B cell (primary cell): ENCODE measurements around the gene ITGA6. TPM values are rescaled to one million over a fixed set of nuclear protein-coding genes. Genes with fewer than 3 reads are reported as not detected.
A peak's percentile ranks its signal among the peaks of the same experiment; 100 is the strongest.

Source experiments
- ATAC-seq: fragments of 200-7000 bp; cut with Tn5 transposase; one replicate; pipeline ENCODE4 v1.10.0; 2021; ENCODE audit warnings: low read depth, mild to moderate bottlenecking, moderate number of reproducible peaks, moderate library complexity
- CTCF ChIA-PET: fragments of 350-600 bp; sonication (Branson Sonifier 250); formaldehyde crosslinking; loops from one replicate; lab custom pipeline; 2021; ENCODE audit warnings: antibody characterized with exemption, inconsistent platforms; lab: Charles Lee
- POLR2A ChIA-PET: fragments of 350-600 bp; sonication (Branson Sonifier 250); formaldehyde crosslinking; loops from one replicate; lab custom pipeline; 2021; ENCODE audit warnings: antibody characterized with exemption; lab: Charles Lee
- DNase-seq: peaks from one replicate; pipeline ENCODE4 v3.0.0; 2013
- H2AFZ ChIP-seq: 2 replicates; pipeline ENCODE4 v1.6.1; 2012; ENCODE audit warnings: mild to moderate bottlenecking, low read depth, low read length; ENCODE audit not compliant: insufficient read depth, poor library complexity, severe bottlenecking
- H3K27ac ChIP-seq, 2 donors: 1 replicate in 1 of 2; 2 replicates in 1 of 2; pipeline ENCODE4 v1.5.1; 2012 to 2013; ENCODE audit warnings: low read length in 2 of 2, mild to moderate bottlenecking in 2 of 2, moderate library complexity in 1 of 2
- H3K27me3 ChIP-seq, 4 experiments: fragments of 200-600 bp in 1 of 4; sonication (generic) in 1 of 4; replicated peaks in 1 of 4; 1 replicate in 2 of 4; 2 replicates in 2 of 4; pipeline versions ENCODE4 v1.6.1 to v1.7.0; 2013 to 2016; ENCODE audit warnings: low read length in 3 of 4, mild to moderate bottlenecking in 2 of 4, mixed read lengths in 1 of 4, moderate library complexity in 1 of 4; ENCODE audit not compliant: insufficient read depth in 4 of 4, control insufficient read depth in 3 of 4; ENCODE audit errors: control extremely low read depth in 1 of 4
- H3K36me3 ChIP-seq, 2 experiments: replicated peaks in 1 of 2; 1 replicate in 1 of 2; 2 replicates in 1 of 2; pipeline versions ENCODE4 v1.6.1 to v1.7.1; 2013; ENCODE audit warnings: low read length in 1 of 2; ENCODE audit not compliant: insufficient read depth in 2 of 2, control insufficient read depth in 1 of 2; ENCODE audit errors: control extremely low read depth in 1 of 2, extremely low read depth in 1 of 2
- H3K4me1 ChIP-seq, 2 donors: fragments of 200-600 bp in 1 of 2; sonication (generic) in 1 of 2; 1 replicate in 1 of 2; 2 replicates in 1 of 2; pipeline versions ENCODE4 v1.5.1 to v1.6.1; 2013 to 2017; ENCODE audit warnings: low read length in 2 of 2; ENCODE audit not compliant: control insufficient read depth in 2 of 2, insufficient read depth in 2 of 2
- H3K4me2 ChIP-seq: replicated peaks from 2 replicates; pipeline ENCODE3; 2012; ENCODE audit warnings: mild to moderate bottlenecking, low read depth, low read length; ENCODE audit not compliant: poor library complexity, severe bottlenecking
- H3K4me3 ChIP-seq, 5 experiments: fragments of 200-600 bp in 1 of 5; sonication (generic) in 1 of 5; 1 replicate in 3 of 5; 2 replicates in 2 of 5; pipeline versions ENCODE4 v1.5.1 to v1.7.0; 2011 to 2016; ENCODE audit warnings: low read length in 4 of 5, mild to moderate bottlenecking in 4 of 5, low read depth in 2 of 5, control low read depth in 1 of 5, moderate library complexity in 1 of 5; ENCODE audit not compliant: insufficient read depth in 1 of 5; ENCODE audit errors: control extremely low read depth in 1 of 5, extremely low read depth in 1 of 5
- H3K79me2 ChIP-seq: fragments of 200-600 bp; sonication (generic); one replicate; pipeline ENCODE4 v1.6.0; 2016; ENCODE audit warnings: low read length; ENCODE audit not compliant: control insufficient read depth, insufficient read depth
- H3K9ac ChIP-seq: fragments of 200-600 bp; sonication (generic); 2 replicates; pipeline ENCODE4 v1.6.1; 2017; ENCODE audit warnings: mild to moderate bottlenecking, low read length, moderate library complexity
- H3K9me3 ChIP-seq, 3 donors: one replicate each; pipeline versions ENCODE4 v1.6.1 to v1.7.1; 2013; ENCODE audit warnings: low read length in 2 of 3; ENCODE audit not compliant: control insufficient read depth in 2 of 3, insufficient read depth in 1 of 3; ENCODE audit errors: control extremely low read depth in 1 of 3
- H4K20me1 ChIP-seq: 2 replicates; pipeline ENCODE4 v1.6.0; 2012; ENCODE audit warnings: mild to moderate bottlenecking, low read length; ENCODE audit not compliant: insufficient read depth, control insufficient read depth, poor library complexity, severe bottlenecking
- H3K27ac Mint-ChIP-seq: one replicate; pipeline ENCODE4 v1.8.0; 2021; ENCODE audit warnings: mixed read lengths
- H3K27me3 Mint-ChIP-seq: one replicate; pipeline ENCODE4 v1.8.0; 2021; ENCODE audit warnings: mixed read lengths
- H3K4me1 Mint-ChIP-seq: one replicate; pipeline ENCODE4 v1.8.0; 2021; ENCODE audit warnings: mixed read lengths
- H3K4me3 Mint-ChIP-seq: one replicate; pipeline ENCODE4 v1.8.0; 2021; ENCODE audit warnings: mixed read lengths
- H3K9me3 Mint-ChIP-seq: one replicate; pipeline ENCODE4 v1.8.0; 2022; ENCODE audit warnings: mixed read lengths; ENCODE audit not compliant: insufficient read depth
- EZH2 ChIP-seq: IDR thresholded peaks from 2 replicates; pipeline ENCODE4 v1.6.1; 2012; ENCODE audit warnings: borderline replicate concordance, low read depth, mild to moderate bottlenecking, moderate library complexity, low read length; ENCODE audit not compliant: insufficient read depth, poor library complexity, severe bottlenecking
- WGBS: methylation state at CpG from one replicate; pipeline ENCODE4 v1.1.5; 2013; ENCODE audit warnings: missing lambda C conversion rate; ENCODE audit not compliant: insufficient coverage; 5-methylcytosine and 5-hydroxymethylcytosine counted together
- intact Hi-C: fragments of 100-400 bp; cut with micrococcal nuclease; formaldehyde crosslinking; loops from one replicate; pipeline ENCODE4 v1.10.0; 2022
- polyA plus RNA-seq: library from polyadenylated mRNA; depleted of rRNA; stranded (reverse); fragments of >200 nt; gene quantifications from 2 replicates; pipeline ENCODE4 v1.2.3, GENCODE V29; 2012
- total RNA-seq, 2 donors: library from RNA; stranded (reverse); fragments of 120-200 nt in 1 of 2; gene quantifications; 1 replicate in 1 of 2; 2 replicates in 1 of 2; pipeline versions ENCODE4 v1.2.3 to v1.2.4, GENCODE V29; 2013 to 2022
- TF ChIP-seq, protein P1 (sequence below): fragments of 200-600 bp; IDR thresholded peaks from one replicate; pipeline ENCODE4 v1.8.0; 2022; ENCODE audit warnings: antibody characterized with exemption, mild to moderate bottlenecking

Gene ITGA6
- total and polyA plus RNA-seq, 2 donors (not counting 1 experiment from before 2014, with no cell fraction given) = 0.17 to 0.98 TPM

DNA sequence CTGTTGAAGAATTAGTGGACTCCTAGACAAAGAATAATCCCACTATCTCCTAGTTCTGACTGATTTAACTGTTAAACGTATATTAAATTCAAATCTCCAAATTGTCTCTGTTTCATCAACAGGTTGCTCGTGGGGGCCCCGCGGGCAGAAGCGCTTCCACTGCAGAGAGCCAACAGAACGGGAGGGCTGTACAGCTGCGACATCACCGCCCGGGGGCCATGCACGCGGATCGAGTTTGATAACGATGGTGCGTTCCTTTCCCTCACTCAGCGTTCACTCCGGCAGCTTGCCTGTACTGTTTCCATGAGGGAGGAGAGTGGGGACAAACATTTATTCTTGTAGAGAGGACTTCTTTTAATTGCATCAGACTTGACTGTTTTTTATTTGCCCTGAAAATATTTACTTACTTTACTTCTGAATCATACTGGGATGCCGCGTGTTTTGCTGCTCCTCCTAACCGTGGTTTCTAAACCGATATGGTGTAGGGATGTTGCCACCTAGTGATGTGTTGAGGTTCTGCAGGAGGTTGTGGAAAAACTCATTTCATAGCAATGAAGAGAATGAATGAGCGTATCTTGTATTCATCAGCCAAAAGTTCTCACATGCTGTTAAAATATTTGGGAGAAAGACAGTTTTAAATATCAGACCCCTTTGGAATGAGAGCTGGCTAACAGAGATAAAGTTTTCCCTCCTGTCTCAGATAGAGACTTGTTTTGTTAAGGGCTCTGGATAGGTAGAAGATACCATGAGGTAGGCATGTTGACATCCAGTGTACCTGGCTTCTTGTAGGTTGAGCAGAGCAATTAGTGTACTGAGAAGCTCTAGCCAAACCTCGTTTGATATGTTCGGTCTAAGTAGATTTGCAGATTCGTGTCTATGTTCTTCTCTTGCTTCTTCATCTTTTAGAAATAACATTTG lies 38.3 kb downstream of the ITGA6 start:
- H3K9me3 Mint-ChIP-seq = no peaks in the 10 kb centered on the region
- no peak overlapping the region for H3K27ac ChIP-seq
- H3K9ac ChIP-seq = no peak overlapping the region
- no peaks in the 10 kb centered on the region for H3K27me3 ChIP-seq
- H3K4me2 ChIP-seq = no peak overlapping the region
- no peaks in the 10 kb centered on the region for H3K9me3 ChIP-seq
- intact Hi-C loops = loop anchor here (1.0 to 10.0 kb wide), 5 partner anchors 653 to 1491 kb away; no protein-coding TSS in a partner anchor
- no peaks in the 10 kb centered on the region for H4K20me1 ChIP-seq
- H3K36me3 ChIP-seq = no peaks in the 10 kb centered on the region
- peaks cover 49% of the 10 kb centered on the region for H3K4me1 Mint-ChIP-seq
- DNase-seq (peak; percentile 75), ATAC-seq (peak; percentile 71)
- H2AFZ ChIP-seq = no peak overlapping the region
- ChIA-PET POLR2A (no interaction called here), CTCF (interaction anchor here (0.7 to 4.4 kb wide), 13 partner anchors 10 to 892 kb away, joined by 3 to 31 read pairs (median 5); no protein-coding TSS in a partner anchor)
- H3K27me3 Mint-ChIP-seq = peaks cover 8% of the 10 kb centered on the region
- 77% methylated on average over 21 of the region's 24 CpGs for WGBS
- no peak overlapping the region for H3K27ac Mint-ChIP-seq
- H3K4me3 ChIP-seq = no peak overlapping the region
- no peaks in the 10 kb centered on the region for H3K79me2 ChIP-seq
- no peak overlapping the region for H3K4me3 Mint-ChIP-seq
- TF ChIP-seq, protein P1, sequence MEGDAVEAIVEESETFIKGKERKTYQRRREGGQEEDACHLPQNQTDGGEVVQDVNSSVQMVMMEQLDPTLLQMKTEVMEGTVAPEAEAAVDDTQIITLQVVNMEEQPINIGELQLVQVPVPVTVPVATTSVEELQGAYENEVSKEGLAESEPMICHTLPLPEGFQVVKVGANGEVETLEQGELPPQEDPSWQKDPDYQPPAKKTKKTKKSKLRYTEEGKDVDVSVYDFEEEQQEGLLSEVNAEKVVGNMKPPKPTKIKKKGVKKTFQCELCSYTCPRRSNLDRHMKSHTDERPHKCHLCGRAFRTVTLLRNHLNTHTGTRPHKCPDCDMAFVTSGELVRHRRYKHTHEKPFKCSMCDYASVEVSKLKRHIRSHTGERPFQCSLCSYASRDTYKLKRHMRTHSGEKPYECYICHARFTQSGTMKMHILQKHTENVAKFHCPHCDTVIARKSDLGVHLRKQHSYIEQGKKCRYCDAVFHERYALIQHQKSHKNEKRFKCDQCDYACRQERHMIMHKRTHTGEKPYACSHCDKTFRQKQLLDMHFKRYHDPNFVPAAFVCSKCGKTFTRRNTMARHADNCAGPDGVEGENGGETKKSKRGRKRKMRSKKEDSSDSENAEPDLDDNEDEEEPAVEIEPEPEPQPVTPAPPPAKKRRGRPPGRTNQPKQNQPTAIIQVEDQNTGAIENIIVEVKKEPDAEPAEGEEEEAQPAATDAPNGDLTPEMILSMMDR = peak; percentile 87
- TF ChIP-seq EZH2 = no peak
- H3K4me1 ChIP-seq = peaks cover 39 to 43% of the 10 kb centered on the region in 2 donors

DNA sequence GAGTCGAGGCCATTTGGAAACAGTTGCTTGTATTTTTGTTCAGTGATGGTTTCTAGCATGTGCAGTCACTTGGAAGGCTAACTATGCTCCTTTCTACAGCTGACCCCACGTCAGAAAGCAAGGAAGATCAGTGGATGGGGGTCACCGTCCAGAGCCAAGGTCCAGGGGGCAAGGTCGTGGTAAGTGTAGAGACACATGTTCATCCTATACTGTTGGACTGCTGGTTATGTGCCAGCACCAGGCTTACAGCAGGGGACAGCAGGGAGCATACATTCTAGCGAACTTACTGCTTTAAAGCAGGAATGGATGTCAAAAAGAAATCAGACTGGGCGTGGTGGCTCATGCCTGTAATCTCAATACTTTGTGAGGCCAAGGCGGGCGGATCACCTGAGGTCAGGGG lies 40.0 kb downstream of the ITGA6 start:
- Mint-ChIP-seq H3K9me3 (no peaks in the 10 kb centered on the region), H3K4me1 (peaks cover 32% of the 10 kb centered on the region), H3K27ac (no peak overlapping the region), H3K4me3 (no peak overlapping the region), H3K27me3 (peaks cover 8% of the 10 kb centered on the region)
- Histone ChIP-seq H2AFZ (no peak overlapping the region), H3K9ac (no peak overlapping the region), H3K27me3 (no peaks in the 10 kb centered on the region), H4K20me1 (no peaks in the 10 kb centered on the region), H3K4me2 (no peak overlapping the region), H3K9me3 (no peaks in the 10 kb centered on the region), H3K36me3 (no peaks in the 10 kb centered on the region), H3K27ac (no peak overlapping the region), H3K4me1 (peaks cover 30% of the 10 kb centered on the region in 2 donors), H3K4me3 (no peak overlapping the region), H3K79me2 (no peaks in the 10 kb centered on the region)
- WGBS = 92% methylated on average over 5 of the region's 8 CpGs
- TF ChIP-seq EZH2 = no peak
- TF ChIP-seq, protein P1 = no peak
- ATAC-seq (no peak), DNase-seq (no peak)
- ChIA-PET CTCF (interaction anchor here (0.7 to 4.4 kb wide), 6 partner anchors 340 to 1261 kb away, joined by 3 to 31 read pairs (median 6); no protein-coding TSS in a partner anchor), POLR2A (no interaction called here)
- intact Hi-C loops = loop anchor here (10.0 kb wide), 1 partner anchor 1493 kb away; no protein-coding TSS in a partner anchor
